Neural progenitor cell (in vitro differentiated cells): ENCODE results near the gene PPM1H. TPM values are rescaled to one million over a fixed set of nuclear protein-coding genes. Genes with fewer than 3 reads are reported as not detected.

ENCODE experiments used
- DNase-seq: peaks from one replicate; pipeline ENCODE4 v3.0.0-alpha.2; 2016; ENCODE audit warnings: low spot score
- H2AFZ ChIP-seq: fragments of 200-600 bp; sonication (generic); replicated peaks from 2 replicates; pipeline ENCODE4 v1.6.1; 2016; ENCODE audit warnings: antibody characterized with exemption
- H3F3A ChIP-seq: fragments of 200-600 bp; sonication (generic); 2 replicates; pipeline ENCODE4 v1.6.1; 2016; ENCODE audit warnings: antibody characterized with exemption, low read depth
- H3K27ac ChIP-seq: fragments of 200-600 bp; sonication (generic); 2 replicates; pipeline ENCODE4 v1.5.1; 2016; ENCODE audit warnings: mild to moderate bottlenecking
- H3K27me3 ChIP-seq: fragments of 200-600 bp; sonication (generic); 2 replicates; pipeline ENCODE4 v1.6.1; 2016; ENCODE audit warnings: mild to moderate bottlenecking, moderate library complexity
- H3K36me3 ChIP-seq: fragments of 200-600 bp; sonication (generic); 2 replicates; pipeline ENCODE4 v1.5.1; 2016
- H3K4me1 ChIP-seq: fragments of 200-600 bp; sonication (generic); 2 replicates; pipeline ENCODE4 v1.6.1; 2016; ENCODE audit warnings: mixed run types
- H3K4me2 ChIP-seq: fragments of 200-600 bp; sonication (generic); 2 replicates; pipeline ENCODE4 v1.6.1; 2016
- H3K4me3 ChIP-seq: fragments of 200-600 bp; sonication (generic); 2 replicates; pipeline ENCODE4 v1.5.1; 2016
- H3K79me2 ChIP-seq: fragments of 200-600 bp; sonication (generic); 2 replicates; pipeline ENCODE4 v1.6.1; 2016; ENCODE audit warnings: low read depth
- H3K9ac ChIP-seq: fragments of 200-600 bp; sonication (generic); 2 replicates; pipeline ENCODE4 v1.6.1; 2016
- H3K9me3 ChIP-seq: fragments of 200-600 bp; sonication (generic); 2 replicates; pipeline ENCODE4 v1.5.1; 2016; ENCODE audit warnings: low read depth
- H4K20me1 ChIP-seq: fragments of 200-600 bp; sonication (generic); 2 replicates; pipeline ENCODE4 v1.6.1; 2016; ENCODE audit warnings: low read depth
- H3K27ac Mint-ChIP-seq: 3 replicates; pipeline ENCODE4 v1.8.0; 2021; ENCODE audit warnings: mixed read lengths
- H3K27me3 Mint-ChIP-seq: 2 replicates; pipeline ENCODE4 v1.8.0; 2022; ENCODE audit warnings: low read depth, mild to moderate bottlenecking, inconsistent platforms, moderate library complexity, mixed read lengths; ENCODE audit not compliant: insufficient read depth
- H3K36me3 Mint-ChIP-seq: 3 replicates; pipeline ENCODE4 v1.8.0; 2021; ENCODE audit warnings: mixed read lengths
- H3K4me1 Mint-ChIP-seq: 3 replicates; pipeline ENCODE4 v1.8.0; 2021; ENCODE audit warnings: mixed read lengths
- H3K4me3 Mint-ChIP-seq: 3 replicates; pipeline ENCODE4 v1.8.0; 2021; ENCODE audit warnings: mild to moderate bottlenecking, moderate library complexity, mixed read lengths
- H3K9me3 Mint-ChIP-seq: 3 replicates; pipeline ENCODE4 v1.8.0; 2020; ENCODE audit warnings: mixed read lengths
- CTCF ChIP-seq: fragments of 200-600 bp; sonication (generic); IDR thresholded peaks from 2 replicates; pipeline ENCODE4 v1.5.1; 2017; ENCODE audit warnings: antibody characterized with exemption, mild to moderate bottlenecking
- EZH2 ChIP-seq: fragments of 200-600 bp; sonication (generic); IDR thresholded peaks from 2 replicates; pipeline ENCODE4 v1.6.1; 2017; ENCODE audit warnings: antibody characterized with exemption, mild to moderate bottlenecking, moderate library complexity
- EZH2phosphoT487 ChIP-seq: fragments of 200-600 bp; sonication (generic); IDR thresholded peaks from 2 replicates; pipeline ENCODE4 v1.6.1; 2017; ENCODE audit warnings: antibody characterized with exemption
- microRNA counts: library from miRNA; unstranded; fragments of <30 nt; microRNA quantifications from one replicate; lab custom pipeline; 2016
- microRNA-seq: library from miRNA; unstranded; fragments of <30 nt; microRNA quantifications from one replicate; pipeline ENCODE4, GENCODE V29; 2016
- small RNA-seq: library from RNA; depleted of rRNA; stranded (forward); fragments of <200 nt; gene quantifications from one replicate; pipeline ENCODE3, GENCODE V24; 2015
- total RNA-seq: library from RNA; depleted of rRNA; stranded (reverse); fragments of >200 nt; gene quantifications from 2 replicates; pipeline ENCODE4 v1.2.3, GENCODE V29; 2015; ENCODE audit warnings: low replicate concordance

PPM1H gene
- total RNA-seq, 1 donor from 2014 or later = 4.6 TPM

- Histone ChIP-seq H3K4me2 (no peak overlapping the region), H3K9ac (no peak overlapping the region), H3K27ac (no peak overlapping the region), H3K36me3 (no peaks in the 10 kb centered on the region), H2AFZ (no peak overlapping the region), H3K9me3 (no peaks in the 10 kb centered on the region), H3K4me1 (peaks cover 10% of the 10 kb centered on the region), H3F3A (peaks cover 43% of the 10 kb centered on the region), H3K79me2 (peaks cover 19% of the 10 kb centered on the region), H4K20me1 (peaks cover 6% of the 10 kb centered on the region), H3K27me3 (no peaks in the 10 kb centered on the region), H3K4me3 (no peak overlapping the region)
- Mint-ChIP-seq H3K27me3 (peaks cover 5% of the 10 kb centered on the region), H3K9me3 (no peaks in the 10 kb centered on the region), H3K36me3 (peaks cover 9% of the 10 kb centered on the region), H3K4me3 (no peak overlapping the region), H3K27ac (no peak overlapping the region), H3K4me1 (peaks cover 9% of the 10 kb centered on the region)
- DNase-seq = no peak
- TF ChIP-seq CTCF (peak; percentile 37), EZH2 (no peak), EZH2phosphoT487 (no peak)
Observed at GRCh38 chr12:62599854-62600437, 335.0 kb downstream of the PPM1H start.

GRCh38 chr12:62598846-62599245 is 336.1 kb downstream of the PPM1H start:
- DNase-seq = no peak
- Histone ChIP-seq H3K9me3 (no peaks in the 10 kb centered on the region), H3F3A (peaks cover 34% of the 10 kb centered on the region), H4K20me1 (no peaks in the 10 kb centered on the region), H3K27me3 (no peaks in the 10 kb centered on the region), H3K4me2 (no peak overlapping the region), H3K79me2 (peaks cover 8% of the 10 kb centered on the region), H2AFZ (no peak overlapping the region), H3K36me3 (no peaks in the 10 kb centered on the region), H3K27ac (no peak overlapping the region), H3K9ac (no peak overlapping the region), H3K4me1 (peaks cover 8% of the 10 kb centered on the region), H3K4me3 (no peak overlapping the region)
- H3K9me3 Mint-ChIP-seq = no peaks in the 10 kb centered on the region
- peaks cover 3% of the 10 kb centered on the region for H3K36me3 Mint-ChIP-seq
- no peak overlapping the region for H3K4me3 Mint-ChIP-seq
- H3K27me3 Mint-ChIP-seq = peaks cover 5% of the 10 kb centered on the region
- H3K4me1 Mint-ChIP-seq = peaks cover 9% of the 10 kb centered on the region
- TF ChIP-seq CTCF = no peak
- TF ChIP-seq EZH2 = no peak
- no peak for TF ChIP-seq EZH2phosphoT487
- no peak overlapping the region for H3K27ac Mint-ChIP-seq

- no peak overlapping the region for H2AFZ ChIP-seq
- no peak overlapping the region for H3K4me2 ChIP-seq
- H3K4me1 ChIP-seq = peaks cover 8% of the 10 kb centered on the region
- no peak for DNase-seq
- H3K9me3 Mint-ChIP-seq = no peaks in the 10 kb centered on the region
- H3F3A ChIP-seq = peaks cover 22% of the 10 kb centered on the region
- H4K20me1 ChIP-seq = no peaks in the 10 kb centered on the region
- H3K27me3 ChIP-seq = no peaks in the 10 kb centered on the region
- no peaks in the 10 kb centered on the region for H3K36me3 ChIP-seq
- no peaks in the 10 kb centered on the region for H3K79me2 ChIP-seq
- H3K36me3 Mint-ChIP-seq = peaks cover 3% of the 10 kb centered on the region
- no peak for TF ChIP-seq CTCF
- no peak for TF ChIP-seq EZH2
- TF ChIP-seq EZH2phosphoT487 = no peak
- H3K9ac ChIP-seq = no peak overlapping the region
- H3K27ac ChIP-seq = no peak overlapping the region
- peaks cover 9% of the 10 kb centered on the region for H3K4me1 Mint-ChIP-seq
- H3K27ac Mint-ChIP-seq = no peak overlapping the region
- H3K4me3 ChIP-seq = no peak overlapping the region
- H3K4me3 Mint-ChIP-seq = no peak overlapping the region
- no peaks in the 10 kb centered on the region for H3K9me3 ChIP-seq
- H3K27me3 Mint-ChIP-seq = peaks cover 2% of the 10 kb centered on the region
Observed at GRCh38 chr12:62597253-62597652, 337.7 kb downstream of the PPM1H start.

MicroRNA genes within 50 kb of the gene (microRNA counts, 767-probe panel; counts per million panel counts)
- microRNA hsa-let-7i-5p (lab: Ali Mortazavi, UCI) = 460 counts per million, percentile 90 among the panel's probes with 10 or more counts

Small RNA genes lying within 50 kb of the gene (microRNA-seq; reads per million reads assigned to microRNA genes)
- 59.7 reads per million, percentile 70 among the genes with 10 or more reads in this experiment for gene MIRLET7I

Small RNA genes lying within 50 kb of the gene (small RNA-seq; reads per million reads assigned to genes)
- 0.84 reads per million, percentile 74 among the genes with 10 or more reads in this experiment for gene MIRLET7I
- gene RF00019 = not detected
- gene RNU1-83P = 0.14 reads per million

Other genes with a start within 250 kb of the PPM1H start
- 0.04 and 0.09 TPM in 2 replicates for gene AVPR1A, start 216.1 kb upstream of the PPM1H start, total RNA-seq